GM20431 (cell line): ENCODE measurements around the gene IFITM5.
"Not testable (repeated sequence)": the region's sequence is repeated elsewhere in the genome, so short reads cannot be mapped to it uniquely, and the experiment has no call there.

ENCODE experiments used
- in situ Hi-C: fragments of 300-500 bp; cut with MseI, MboI; formaldehyde crosslinking; loops from one replicate; pipeline ENCODE4 v1.15.0; 2020; ENCODE audit warnings: low sequenced_read_pairs; ENCODE audit not compliant: unreplicated experiment

The IFITM5 gene

GRCh38 chr11:313787-314553 is 14.6 kb upstream of the IFITM5 start, which contains the start of gene IFITM1:
TSS of gene IFITM1 (plus strand) at chr11:314040. CDS start at chr11:314171, 131 bp downstream.
- in situ Hi-C loops = no loop called here

GRCh38 chr11:313304-313786 is 14.0 kb upstream of the IFITM5 start:
- in situ Hi-C loops = no loop called here

GRCh38 chr11:312092-312816 is 12.9 kb upstream of the IFITM5 start:
- in situ Hi-C loops = no loop called here

- in situ Hi-C loops = not testable (repeated sequence)
These were observed 11.9 kb upstream of the IFITM5 start for GRCh38 chr11:311013-311748.

GRCh38 chr11:309979-310572 is 10.8 kb upstream of the IFITM5 start:
- in situ Hi-C loops = not testable (repeated sequence)

- in situ Hi-C loops = not testable (repeated sequence)
These were observed 9.7 kb upstream of the IFITM5 start for GRCh38 chr11:308740-309665.

GRCh38 chr11:307766-308708 is 8.7 kb upstream of the IFITM5 start, which contains the start of gene IFITM2:
TSS of gene IFITM2 (plus strand) at chr11:307816. CDS start at chr11:308193, 377 bp downstream.
- in situ Hi-C loops = not testable (repeated sequence)

- in situ Hi-C loops = no loop called here
These were observed 7.5 kb upstream of the IFITM5 start for GRCh38 chr11:306645-307371.

- in situ Hi-C loops = no loop called here
These were observed 6.5 kb upstream of the IFITM5 start for GRCh38 chr11:305844-306211.

- in situ Hi-C loops = no loop called here
These were observed 5.9 kb upstream of the IFITM5 start for GRCh38 chr11:304915-305843.

GRCh38 chr11:304061-304506 is 4.8 kb upstream of the IFITM5 start:
- in situ Hi-C loops = no loop called here

GRCh38 chr11:303363-303762 is 4.0 kb upstream of the IFITM5 start:
- in situ Hi-C loops = no loop called here

- in situ Hi-C loops = no loop called here
These were observed 817 bp upstream of the IFITM5 start for GRCh38 chr11:299951-300735.

- in situ Hi-C loops = no loop called here
These were observed 790 bp downstream of the IFITM5 start for GRCh38 chr11:298406-299065.
